IPS-18a (cell line): Measurements from ENCODE around the gene SNRPN.
A peak's percentile ranks its signal among the peaks of the same experiment; 100 is the strongest.
"Not testable (repeated sequence)": the region's sequence is repeated elsewhere in the genome, so short reads cannot be mapped to it uniquely, and the experiment has no call there.

Experiments used
- H3K27ac ChIP-seq: one replicate; pipeline ENCODE4 v1.5.1; 2013; ENCODE audit warnings: low read length
- H3K27me3 ChIP-seq: one replicate; pipeline ENCODE4 v1.6.1; 2013; ENCODE audit warnings: mild to moderate bottlenecking, low read length; ENCODE audit not compliant: control insufficient read depth, insufficient read depth
- H3K36me3 ChIP-seq: one replicate; pipeline ENCODE4 v1.6.1; 2013; ENCODE audit warnings: low read depth, low read length; ENCODE audit not compliant: control insufficient read depth
- H3K4me1 ChIP-seq: one replicate; pipeline ENCODE4 v1.6.1; 2013; ENCODE audit warnings: low read depth, low read length; ENCODE audit not compliant: control insufficient read depth
- H3K4me3 ChIP-seq: one replicate; pipeline ENCODE4 v1.5.1; 2013; ENCODE audit warnings: low read length
- H3K9ac ChIP-seq: one replicate; pipeline ENCODE4 v1.6.1; 2013; ENCODE audit warnings: mild to moderate bottlenecking, low read length, moderate library complexity
- H3K9me3 ChIP-seq: one replicate; pipeline ENCODE4 v1.6.1; 2013; ENCODE audit warnings: low read depth, low read length; ENCODE audit not compliant: control insufficient read depth

The SNRPN gene

DNA sequence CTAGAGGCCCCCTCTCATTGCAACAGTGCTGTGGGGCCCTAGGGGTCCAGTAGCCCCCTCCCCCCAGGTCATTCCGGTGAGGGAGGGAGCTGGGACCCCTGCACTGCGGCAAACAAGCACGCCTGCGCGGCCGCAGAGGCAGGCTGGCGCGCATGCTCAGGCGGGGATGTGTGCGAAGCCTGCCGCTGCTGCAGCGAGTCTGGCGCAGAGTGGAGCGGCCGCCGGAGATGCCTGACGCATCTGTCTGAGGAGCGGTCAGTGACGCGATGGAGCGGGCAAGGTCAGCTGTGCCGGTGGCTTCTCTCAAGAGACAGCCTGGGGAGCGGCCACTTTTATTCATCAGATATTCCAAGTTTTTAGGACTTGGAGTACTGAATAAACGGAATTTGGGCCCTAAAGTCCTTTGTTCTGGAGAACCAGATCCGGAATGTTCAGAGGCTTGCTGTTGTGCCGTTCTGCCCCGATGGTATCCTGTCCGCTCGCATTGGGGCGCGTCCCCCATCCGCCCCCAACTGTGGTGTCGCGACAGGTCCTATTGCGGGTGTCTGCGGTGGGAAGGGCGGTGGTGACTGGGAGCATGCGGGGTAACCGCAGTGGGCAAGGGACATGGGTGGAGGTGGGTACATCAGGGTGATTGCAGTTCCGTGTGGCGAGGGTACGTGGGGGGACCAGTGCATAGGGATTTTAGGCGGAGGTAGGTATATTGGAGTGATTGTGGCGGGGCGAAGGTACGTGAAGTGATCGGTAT is at the start of gene SNRPN, which contains the start of gene SNURF:
Gene SNRPN (plus strand): TSS at position 205 of the 748 bp plus-strand sequence. CDS start 19,467 bp downstream, outside the sequence.
Gene SNURF (plus strand): TSS at position 205 of the 748 bp plus-strand sequence. CDS start 62 bp downstream, at position 267.
- H3K9ac ChIP-seq, result peak within 1 kb of the TSS; percentile 95
- H3K4me3 ChIP-seq, result peak within 1 kb of the TSS; percentile 97
- peak within 1 kb of the TSS; percentile 45 for H3K27ac ChIP-seq

DNA sequence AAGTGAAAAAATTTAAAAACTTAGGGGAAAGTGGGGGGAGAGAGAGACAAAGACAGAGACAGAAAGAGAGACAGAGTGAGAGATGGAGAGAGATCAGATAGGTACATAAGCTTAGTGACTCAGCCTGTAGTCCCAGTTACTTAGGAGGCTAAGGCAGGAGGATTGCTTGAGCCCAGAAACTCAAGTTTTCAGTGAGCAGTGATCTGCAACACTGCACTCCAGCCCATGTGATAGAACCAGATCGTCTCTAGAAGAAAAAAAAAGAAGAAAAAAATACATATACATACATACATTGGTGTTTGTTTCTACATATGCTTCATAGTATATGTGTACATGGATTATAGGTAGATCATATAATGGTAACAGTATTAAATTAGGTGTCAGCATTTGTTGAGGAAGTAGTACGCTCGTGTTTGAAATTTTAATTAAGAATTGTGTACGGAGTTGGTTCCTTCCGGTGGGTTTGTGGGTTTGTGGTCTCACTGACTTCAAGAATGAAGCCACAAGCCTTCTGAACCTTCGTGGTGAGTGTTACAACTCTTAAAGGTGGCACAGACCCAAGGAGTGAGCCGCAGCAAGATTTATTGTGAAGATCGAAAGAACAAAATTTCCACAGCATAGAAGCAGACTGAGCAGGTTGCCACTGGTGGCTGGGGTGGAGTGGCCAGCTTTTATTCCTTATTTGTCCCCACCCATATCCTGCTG is 38.3 kb upstream of the SNRPN start:
- Histone ChIP-seq H3K4me3 (no peak overlapping the region), H3K9me3 (peaks cover 9% of the 10 kb centered on the region), H3K36me3 (no peaks in the 10 kb centered on the region)

More for the DNA sequence above, at the start of gene SNRPN, which contains the start of gene SNURF:
- no peaks in the 10 kb centered on the region for H3K9me3 ChIP-seq
- H3K36me3 ChIP-seq, result peaks cover 15% of the 10 kb centered on the region
- H3K27me3 ChIP-seq, result no peaks in the 10 kb centered on the region
- peaks cover 14% of the 10 kb centered on the region for H3K4me1 ChIP-seq

DNA sequence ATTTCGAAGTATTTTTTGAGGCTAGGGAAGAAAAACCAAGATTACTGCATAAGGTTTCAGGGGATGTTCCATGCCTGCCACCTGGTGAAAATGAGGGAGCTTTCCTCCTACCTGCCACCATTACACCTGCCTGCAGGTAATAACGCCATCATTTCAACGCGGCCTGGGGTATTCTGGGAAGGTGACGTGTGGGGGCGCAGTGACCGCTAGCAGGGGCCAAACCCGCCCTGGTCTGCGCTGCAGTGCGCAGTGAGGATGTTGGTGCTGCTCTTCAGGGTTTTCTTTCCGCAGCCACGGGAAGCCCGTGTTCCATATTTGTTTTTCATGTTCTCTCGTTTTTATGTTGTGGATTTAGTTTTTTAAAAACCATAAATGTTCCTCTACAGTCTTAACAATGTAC is 37.4 kb upstream of the SNRPN start:
- H3K36me3 ChIP-seq, result no peaks in the 10 kb centered on the region
- H3K4me1 ChIP-seq, result peaks cover 7% of the 10 kb centered on the region
- peaks cover 8% of the 10 kb centered on the region for H3K9me3 ChIP-seq
- no peak overlapping the region for H3K4me3 ChIP-seq
- H3K27ac ChIP-seq, result no peak overlapping the region
- H3K9ac ChIP-seq, result no peak overlapping the region
- no peaks in the 10 kb centered on the region for H3K27me3 ChIP-seq

More for the DNA sequence above, 38.3 kb upstream of the SNRPN start:
- peaks cover 7% of the 10 kb centered on the region for H3K4me1 ChIP-seq
- H3K27ac ChIP-seq, result no peak overlapping the region
- H3K9ac ChIP-seq, result no peak overlapping the region
- no peaks in the 10 kb centered on the region for H3K27me3 ChIP-seq

DNA sequence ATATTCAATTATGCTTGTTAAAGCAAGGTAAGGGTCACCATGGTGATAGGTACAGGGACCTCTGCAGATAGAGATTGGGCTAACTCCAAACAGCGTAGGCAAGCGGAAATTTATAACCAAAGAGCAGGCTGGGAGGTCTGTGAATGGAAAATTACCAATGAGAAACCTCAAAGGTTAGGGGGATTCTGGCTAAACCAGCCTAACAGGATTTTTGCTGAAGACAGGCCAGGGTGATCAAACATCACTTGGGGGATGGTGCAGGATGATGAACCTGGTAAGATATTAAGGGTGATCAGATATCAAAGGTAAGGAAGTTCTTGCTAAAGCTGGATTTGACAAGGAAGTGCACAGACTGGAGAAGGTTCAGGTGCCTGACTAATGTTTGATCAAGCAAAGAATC is 35.3 kb upstream of the SNRPN start:
- Histone ChIP-seq H3K4me3 (peak overlapping the region; percentile 13), H3K27ac (no peak overlapping the region), H3K27me3 (no peaks in the 10 kb centered on the region), H3K9me3 (peaks cover 14% of the 10 kb centered on the region), H3K9ac (no peak overlapping the region), H3K36me3 (no peaks in the 10 kb centered on the region), H3K4me1 (peaks cover 7% of the 10 kb centered on the region)

- H3K27me3 ChIP-seq, H3K4me1 ChIP-seq, H3K27ac ChIP-seq, H3K4me3 ChIP-seq, H3K9ac ChIP-seq, H3K36me3 ChIP-seq: not testable (repeated sequence)
- peaks cover 21% of the 10 kb centered on the region for H3K9me3 ChIP-seq
Observed at GRCh38 chr15:24922781-24923180, 32.0 kb upstream of the SNRPN start.

GRCh38 chr15:24924153-24924552 is 30.6 kb upstream of the SNRPN start:
- Histone ChIP-seq H3K36me3 (no peaks in the 10 kb centered on the region), H3K9ac (no peak overlapping the region), H3K27me3 (no peaks in the 10 kb centered on the region), H3K27ac (no peak overlapping the region), H3K4me1 (peaks cover 7% of the 10 kb centered on the region), H3K4me3 (no peak overlapping the region), H3K9me3 (peaks cover 26% of the 10 kb centered on the region)

GRCh38 chr15:24924621-24925020 is 30.2 kb upstream of the SNRPN start:
- no peaks in the 10 kb centered on the region for H3K36me3 ChIP-seq
- H3K27me3 ChIP-seq, result no peaks in the 10 kb centered on the region
- H3K27ac ChIP-seq, result no peak overlapping the region
- peaks cover 29% of the 10 kb centered on the region for H3K9me3 ChIP-seq
- H3K4me3 ChIP-seq, result no peak overlapping the region
- peaks cover 7% of the 10 kb centered on the region for H3K4me1 ChIP-seq
- no peak overlapping the region for H3K9ac ChIP-seq

DNA sequence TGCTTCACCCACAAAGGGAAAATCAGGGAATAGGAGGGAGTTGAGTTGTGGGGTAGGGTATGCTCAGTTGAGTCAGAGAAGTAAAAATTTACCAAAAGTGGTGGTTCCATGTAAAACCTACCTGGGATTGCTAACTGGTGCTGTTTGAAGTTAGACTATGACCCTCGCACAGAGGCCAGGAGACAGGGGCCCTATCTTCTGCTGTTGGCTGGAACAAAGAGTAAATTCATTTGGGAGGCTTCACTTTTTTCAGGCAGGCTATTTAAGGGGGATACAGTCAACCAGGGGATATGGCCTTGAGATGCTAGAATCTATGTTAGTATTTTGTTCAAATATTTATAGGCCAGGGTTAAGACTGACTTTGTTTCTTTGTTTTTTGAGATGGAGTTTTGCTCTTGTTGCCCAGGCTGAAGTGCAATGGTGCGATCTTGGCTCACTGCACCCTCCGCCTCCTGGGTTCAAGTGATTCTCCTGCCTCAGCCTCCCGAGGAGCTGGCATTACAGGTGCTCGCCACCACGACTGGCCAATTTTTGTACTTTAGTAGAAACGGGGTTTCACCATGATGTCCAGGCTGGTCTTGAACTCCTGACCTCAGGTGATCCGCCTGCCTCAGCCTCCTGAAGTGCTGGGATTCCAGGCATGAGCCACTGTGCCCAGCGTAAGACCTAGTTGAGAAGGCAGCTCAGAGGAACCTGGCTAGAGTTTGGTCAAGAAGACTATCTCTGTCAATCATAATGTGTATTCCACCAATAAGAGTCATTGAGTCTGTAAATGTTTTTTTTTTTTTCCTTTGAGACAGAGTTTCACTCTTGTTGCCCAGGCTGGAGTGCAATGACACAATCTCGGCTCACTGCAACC is 22.7 kb upstream of the SNRPN start:
- H3K27ac ChIP-seq, H3K36me3 ChIP-seq, H3K27me3 ChIP-seq, H3K4me1 ChIP-seq, H3K4me3 ChIP-seq, H3K9ac ChIP-seq: not testable (repeated sequence)
- peaks cover 16% of the 10 kb centered on the region for H3K9me3 ChIP-seq

DNA sequence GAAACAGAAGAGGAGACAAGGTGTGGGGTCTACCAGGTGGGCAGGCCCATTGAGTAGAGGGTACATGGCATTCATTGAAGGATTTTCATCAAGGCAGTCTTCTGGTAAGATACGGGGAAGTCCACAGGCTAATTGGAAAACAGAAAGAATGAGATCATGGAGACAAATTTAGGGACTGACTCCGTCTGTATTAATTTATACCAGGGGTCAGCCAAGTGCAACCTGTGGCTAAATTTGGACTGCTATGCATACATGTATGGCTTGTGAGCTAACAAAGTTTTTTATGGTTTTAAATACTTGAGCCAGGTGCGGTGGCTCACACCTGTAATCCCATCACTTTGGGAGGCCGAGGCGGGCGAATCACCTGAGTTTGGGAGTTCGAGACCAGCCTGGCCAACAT is 21.1 kb upstream of the SNRPN start:
- Histone ChIP-seq H3K4me1 (no peaks in the 10 kb centered on the region), H3K4me3 (no peak overlapping the region), H3K27ac (no peak overlapping the region), H3K9ac (no peak overlapping the region), H3K36me3 (no peaks in the 10 kb centered on the region), H3K9me3 (peaks cover 14% of the 10 kb centered on the region), H3K27me3 (no peaks in the 10 kb centered on the region)

- not testable (repeated sequence) for H3K4me3 ChIP-seq, H3K27ac ChIP-seq, H3K4me1 ChIP-seq, H3K27me3 ChIP-seq, H3K9ac ChIP-seq, H3K9me3 ChIP-seq, H3K36me3 ChIP-seq
Observed at GRCh38 chr15:24938224-24938623, 16.6 kb upstream of the SNRPN start.

GRCh38 chr15:24940236-24940635 is 14.6 kb upstream of the SNRPN start:
- Histone ChIP-seq H3K9ac (no peak overlapping the region), H3K27me3 (no peaks in the 10 kb centered on the region), H3K4me1 (no peaks in the 10 kb centered on the region), H3K9me3 (peaks cover 5% of the 10 kb centered on the region), H3K36me3 (no peaks in the 10 kb centered on the region), H3K27ac (no peak overlapping the region), H3K4me3 (no peak overlapping the region)
